ENCODE results near the gene HERPUD2.
"Not testable (repeated sequence)": the region's sequence is repeated elsewhere in the genome, so short reads cannot be mapped to it uniquely, and the experiment has no call there.

The HERPUD2 gene

GRCh38 chr7:35712563-35713226 is 17.8 kb upstream of the HERPUD2 start:
- DNase-seq = no peak

DNA sequence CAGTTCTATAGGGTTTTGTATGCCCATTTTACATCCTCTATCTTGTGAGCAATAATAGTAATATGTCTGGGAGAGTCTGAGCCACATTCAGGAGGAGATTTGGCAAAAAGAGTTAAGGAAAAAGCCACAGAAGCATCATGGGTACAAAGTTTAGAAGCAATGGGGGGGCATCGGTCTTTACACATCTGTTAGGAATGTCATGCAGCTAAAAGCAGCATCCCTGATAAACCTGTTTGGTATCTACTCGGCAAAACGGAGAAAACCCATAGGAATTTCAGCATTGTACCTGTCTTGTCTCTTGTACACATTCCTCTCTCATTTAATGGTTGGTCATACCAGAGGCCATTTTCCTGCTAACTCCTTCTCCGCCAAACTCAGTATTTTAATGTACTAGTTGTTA is 12.5 kb upstream of the HERPUD2 start:
- no peak for DNase-seq

DNA sequence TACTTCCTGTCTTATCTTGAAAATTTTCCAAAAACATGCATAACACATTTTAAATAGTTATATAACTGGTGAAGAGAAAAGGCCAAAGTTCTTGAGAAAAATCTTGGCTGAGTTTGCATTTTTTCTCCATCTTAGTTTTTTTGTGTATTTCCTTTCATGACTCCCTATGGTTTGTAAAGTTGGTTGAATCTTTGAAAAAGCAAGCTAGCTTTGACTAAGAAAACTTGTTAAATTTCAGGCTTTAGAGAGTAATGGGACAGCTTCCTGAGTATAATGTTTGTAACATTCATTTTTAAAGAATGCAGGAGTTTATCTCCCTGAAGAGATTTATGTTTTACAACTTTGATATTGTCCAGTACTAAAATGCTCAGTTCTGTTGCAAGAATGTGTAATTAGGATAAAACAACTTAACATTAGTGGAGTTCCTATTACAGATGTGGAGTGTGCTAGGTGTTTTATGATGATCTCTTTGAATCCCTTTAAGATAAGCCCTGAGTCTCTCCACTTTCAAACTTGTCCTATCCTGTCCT is 11.1 kb upstream of the HERPUD2 start:
- DNase-seq = no peak

GRCh38 chr7:35704261-35704660 is 9.3 kb upstream of the HERPUD2 start:
- no peak for DNase-seq

DNA sequence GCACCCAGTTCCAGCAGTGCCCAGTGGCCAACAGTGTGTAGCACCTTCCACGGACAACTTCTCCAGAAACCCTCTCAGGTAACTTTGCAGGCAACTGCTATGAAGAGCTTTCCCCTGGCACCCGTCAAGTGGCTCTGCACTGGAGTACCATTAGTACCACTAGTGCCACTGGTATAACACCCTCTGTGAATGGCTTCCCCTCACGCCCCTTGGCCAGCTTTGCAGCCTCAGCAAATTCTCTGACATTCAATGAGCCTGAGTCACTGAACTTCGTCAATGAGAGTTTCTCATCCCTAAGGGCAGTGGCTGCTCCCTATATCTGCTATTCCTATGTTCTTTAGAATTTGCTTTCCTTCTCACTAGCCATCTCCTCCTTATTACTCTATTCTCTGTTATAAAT is 7.6 kb upstream of the HERPUD2 start:
- DNase-seq = no peak

DNA sequence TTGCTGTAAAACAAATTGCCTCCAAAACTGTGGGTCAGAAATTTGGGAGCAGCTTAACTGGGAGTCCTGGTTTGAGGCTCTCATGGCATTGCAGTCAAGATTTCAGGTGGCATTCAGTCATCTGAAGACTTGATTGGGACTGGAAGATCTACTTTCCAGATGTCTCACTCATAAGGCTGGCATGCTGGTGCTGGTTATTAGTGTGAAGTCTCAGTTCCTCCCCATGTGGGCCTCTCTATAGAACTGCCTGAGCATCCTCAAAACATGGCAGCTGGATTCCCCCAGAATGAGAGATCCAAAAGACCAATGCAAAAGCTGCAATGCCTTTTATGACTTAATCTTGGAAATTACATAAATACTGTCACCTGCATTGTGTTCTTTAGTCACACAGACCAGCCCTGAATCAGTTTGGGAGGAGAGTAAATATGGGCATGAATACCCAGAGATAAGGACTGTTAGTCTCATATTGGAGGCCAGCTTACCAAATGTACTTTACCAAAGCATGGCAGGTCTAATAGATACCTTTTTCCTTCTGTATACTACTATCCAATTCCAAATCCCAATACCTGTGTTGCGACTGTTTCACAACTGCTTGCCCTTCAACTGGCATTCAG is 6.5 kb upstream of the HERPUD2 start:
- DNase-seq = no peak

DNA sequence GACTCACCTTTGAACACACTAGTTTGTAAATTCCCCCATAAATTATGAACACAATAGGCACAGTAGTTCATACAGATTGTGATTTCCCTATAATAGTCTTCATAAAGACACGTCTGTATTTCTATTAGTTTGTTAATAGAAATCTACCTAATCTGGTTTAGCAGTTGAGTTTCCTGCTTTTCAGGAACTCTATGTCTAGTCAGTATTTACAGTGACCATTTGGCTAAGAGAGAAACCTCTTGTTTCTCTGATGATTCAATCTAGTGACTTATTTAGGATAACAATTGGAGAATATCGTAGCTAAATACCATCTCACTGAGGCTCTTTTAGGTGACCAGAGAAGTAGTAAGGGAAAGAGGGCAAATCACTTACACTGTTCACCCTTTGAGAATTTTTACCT is 5.9 kb upstream of the HERPUD2 start:
- no peak for DNase-seq

GRCh38 chr7:35700333-35700732 is 5.4 kb upstream of the HERPUD2 start:
- no peak for DNase-seq

GRCh38 chr7:35699796-35700305 is 4.9 kb upstream of the HERPUD2 start:
- no peak for DNase-seq

- not testable (repeated sequence) for DNase-seq
Measured at GRCh38 chr7:35698382-35698781, 3.4 kb upstream of the HERPUD2 start.

DNA sequence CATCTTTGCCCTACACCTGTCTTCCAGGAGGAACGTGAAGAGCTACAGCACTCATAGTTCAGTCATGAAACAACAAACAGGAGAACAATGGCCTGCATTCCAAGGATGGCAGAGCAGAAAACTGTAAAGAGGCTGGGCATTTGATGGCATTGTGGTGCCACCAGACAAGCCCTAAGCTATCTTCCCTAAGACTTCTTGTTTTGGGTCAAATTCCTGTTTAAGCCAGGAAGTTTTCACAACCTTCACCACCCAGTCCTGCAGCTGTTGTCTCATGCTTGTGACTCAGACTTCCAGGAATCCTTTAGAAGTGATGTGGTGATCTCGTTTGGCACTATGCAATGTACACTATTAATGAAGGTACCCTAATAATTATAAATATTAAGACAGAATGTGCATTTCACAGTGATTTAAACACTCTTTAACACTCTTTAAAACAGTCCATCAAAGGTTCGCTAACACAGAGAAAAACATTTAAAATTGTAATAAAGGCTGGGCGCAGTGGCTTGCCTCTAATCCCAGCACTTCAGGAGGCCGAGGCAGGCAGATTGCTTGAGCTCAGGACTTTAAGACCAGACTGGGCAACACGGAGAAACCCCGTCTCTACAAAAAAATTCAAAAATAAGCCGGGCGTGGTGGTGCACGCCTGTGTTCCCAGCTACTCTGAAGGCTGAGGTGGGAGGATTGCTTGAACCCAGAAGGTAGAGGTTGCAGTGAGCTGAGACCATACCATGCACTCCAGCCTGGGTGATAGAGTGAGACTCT is 2.7 kb upstream of the HERPUD2 start:
- DNase-seq = no peak

DNA sequence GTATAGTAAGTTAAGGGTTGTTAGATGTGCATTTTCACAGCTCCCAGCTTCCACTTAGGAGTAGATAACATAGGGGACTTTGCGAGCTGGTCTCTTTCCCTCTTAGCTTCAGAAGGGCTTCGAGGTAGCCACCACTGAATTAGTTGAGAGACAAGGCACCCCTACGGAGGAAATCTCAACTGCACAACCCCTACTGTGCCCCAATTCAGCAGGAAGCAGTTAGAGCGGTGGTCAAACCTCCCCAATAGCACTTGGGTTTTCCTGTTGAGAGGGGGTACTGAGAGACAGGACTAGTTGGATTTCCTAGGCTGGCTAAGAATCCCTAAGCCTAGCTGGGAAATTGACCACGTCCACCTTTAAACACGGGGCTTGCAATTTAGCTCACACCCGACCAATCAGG is 1.1 kb upstream of the HERPUD2 start:
- no peak for DNase-seq

GRCh38 chr7:35695473-35695850 is 527 bp upstream of the HERPUD2 start:
- peak; percentile 10 to 12 for DNase-seq

DNA sequence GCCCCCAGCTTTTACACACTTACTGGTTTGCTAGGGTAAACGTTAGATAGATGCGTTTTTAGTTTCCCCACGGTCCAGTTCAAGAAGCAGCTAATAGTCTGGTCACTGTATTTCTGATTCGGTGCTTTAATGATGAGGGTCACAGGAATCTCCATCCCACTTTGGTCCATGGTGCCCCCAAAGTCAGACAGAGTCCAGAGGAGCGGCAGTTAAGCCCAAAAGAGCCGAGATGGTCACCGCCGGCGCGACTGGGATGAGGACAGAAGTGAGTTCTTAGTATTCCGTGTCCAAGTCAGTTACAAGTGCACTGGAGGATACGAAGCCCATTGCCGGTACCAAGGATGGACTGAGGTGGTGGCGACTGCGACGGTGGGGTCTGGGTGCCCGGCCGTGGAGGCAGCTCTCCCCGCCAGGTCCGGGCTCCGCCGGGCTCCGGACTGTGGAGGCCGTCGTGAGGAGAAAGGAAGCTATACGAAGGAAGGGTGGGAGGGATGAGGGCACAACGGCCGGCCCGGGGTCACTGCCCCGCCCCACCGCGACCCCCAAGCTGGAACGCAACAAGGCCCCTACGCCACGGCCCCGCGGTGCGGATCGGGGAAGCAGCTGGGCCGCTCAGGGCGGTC is 663 bp downstream of the HERPUD2 start:
- no peak for DNase-seq

DNA sequence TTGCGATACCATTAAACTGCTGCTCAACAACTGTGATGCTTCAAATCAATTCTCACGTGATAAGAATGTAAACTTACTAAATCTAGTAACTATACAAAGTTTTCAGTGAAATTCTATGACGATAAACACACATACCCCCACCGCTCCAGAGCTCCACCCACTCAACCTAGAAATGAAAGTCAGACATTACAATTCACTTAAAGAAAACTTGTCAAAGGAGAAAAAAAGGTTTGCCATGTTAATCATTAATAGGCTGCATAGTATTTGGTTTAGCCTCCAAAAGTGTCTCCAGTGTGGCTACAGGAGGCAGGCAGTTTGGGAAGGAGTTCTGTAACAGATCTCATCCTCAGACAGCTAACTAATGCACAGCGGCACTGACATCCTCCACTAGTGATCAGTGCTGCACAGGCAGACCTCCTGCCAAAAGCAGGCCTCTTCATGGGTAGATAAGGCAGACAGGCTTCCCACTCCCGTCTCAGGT is 3.1 kb downstream of the HERPUD2 start:
- peak; percentile 8 to 21 for DNase-seq

DNA sequence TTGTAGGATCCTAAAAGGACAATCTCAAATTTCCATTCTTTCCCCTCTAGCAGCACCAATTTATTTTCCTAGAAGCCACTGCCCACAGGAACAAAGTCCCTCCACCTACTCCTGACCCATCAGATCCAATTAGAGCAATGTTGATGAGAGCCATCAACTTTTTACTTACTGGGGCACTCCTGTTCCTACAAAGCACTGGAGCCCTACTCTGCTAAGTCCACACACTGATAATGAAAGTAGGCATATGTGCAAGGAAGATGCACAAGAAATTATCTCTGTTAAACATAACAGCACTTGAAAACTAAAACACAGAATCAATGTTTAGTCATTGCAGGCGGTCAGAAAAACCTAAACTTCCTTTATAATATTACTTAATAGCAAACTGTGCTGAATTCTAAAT is 3.6 kb downstream of the HERPUD2 start:
- DNase-seq = no peak

- not testable (repeated sequence) for DNase-seq
Measured at GRCh38 chr7:35690614-35691013, 4.3 kb downstream of the HERPUD2 start.

- DNase-seq = no peak
Measured at GRCh38 chr7:35685781-35686180, 9.2 kb downstream of the HERPUD2 start.

- no peak for DNase-seq
Measured at GRCh38 chr7:35681231-35682029, 13.5 kb downstream of the HERPUD2 start.

DNA sequence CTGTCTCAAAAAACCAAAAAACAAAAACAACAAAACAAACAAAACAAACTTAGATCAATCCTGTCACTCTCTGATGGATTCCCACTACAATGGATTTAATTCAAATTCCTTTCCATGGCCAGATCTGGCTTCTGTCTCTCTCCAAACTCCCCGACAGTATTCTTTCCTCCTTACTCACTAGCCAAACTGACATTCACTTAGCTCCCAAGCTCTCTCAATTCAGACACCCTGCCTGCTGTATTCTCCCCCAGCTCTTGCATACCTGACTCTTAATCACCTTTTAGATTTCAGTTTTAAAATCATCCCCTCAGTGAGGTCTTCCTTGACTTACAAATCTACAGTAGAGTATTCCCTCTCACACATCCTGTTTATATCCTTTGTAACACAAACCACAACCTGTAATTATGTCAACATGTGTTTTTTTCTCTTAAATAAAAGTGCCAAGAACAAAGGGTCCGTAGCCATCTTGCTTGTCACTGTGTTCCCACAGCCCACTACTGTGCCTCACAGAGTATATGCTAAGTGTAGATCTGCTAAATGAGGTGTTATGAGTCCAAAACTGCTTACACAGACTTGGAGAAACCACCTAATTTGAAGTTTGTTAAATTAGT is 14.4 kb downstream of the HERPUD2 start:
- DNase-seq = no peak

DNA sequence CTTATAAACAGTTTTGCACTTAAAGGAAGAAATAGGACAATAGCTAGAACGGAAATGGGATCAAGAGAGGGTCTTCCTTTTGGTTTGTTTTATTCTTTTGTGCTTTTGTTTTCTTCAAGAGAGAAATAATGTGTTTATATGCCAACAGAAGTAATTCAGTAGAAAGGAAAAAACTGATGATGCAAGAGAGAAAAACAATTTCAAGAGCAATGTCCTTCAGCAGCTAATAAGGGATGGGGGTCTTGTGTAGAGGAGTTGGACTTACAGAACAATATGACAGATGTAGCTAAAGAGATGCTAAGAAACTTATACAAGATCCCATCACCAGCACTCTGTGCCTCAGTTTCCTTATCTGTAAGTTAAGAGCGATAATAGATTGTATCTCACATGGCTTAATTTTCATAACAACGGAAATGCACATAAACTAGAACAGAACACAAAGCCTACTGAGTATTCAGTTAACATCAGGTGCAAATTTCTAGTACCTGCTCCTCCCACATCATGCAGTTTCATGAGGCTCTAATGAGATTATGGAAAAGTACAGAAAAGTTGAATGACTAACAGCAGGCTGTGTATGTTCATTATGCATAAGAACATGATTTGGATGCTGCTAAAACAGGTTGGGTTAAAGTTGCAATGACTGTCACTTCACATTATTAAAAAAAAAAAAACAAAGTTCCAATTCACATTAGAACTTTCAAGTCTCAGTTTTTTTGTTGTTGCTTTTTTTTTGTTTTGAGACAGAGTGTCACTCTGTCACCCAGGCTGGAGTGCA is 17.2 kb downstream of the HERPUD2 start:
- DNase-seq = no peak
